Limb (tissue), 2 donors: ENCODE data around the gene C12orf42.

ENCODE experiments used
- DNase-seq, 2 donors: peaks; one replicate each; pipeline ENCODE4 v3.0.0-alpha.2; 2016; ENCODE audit errors: extremely low spot score in 2 of 2

C12orf42 gene

DNA sequence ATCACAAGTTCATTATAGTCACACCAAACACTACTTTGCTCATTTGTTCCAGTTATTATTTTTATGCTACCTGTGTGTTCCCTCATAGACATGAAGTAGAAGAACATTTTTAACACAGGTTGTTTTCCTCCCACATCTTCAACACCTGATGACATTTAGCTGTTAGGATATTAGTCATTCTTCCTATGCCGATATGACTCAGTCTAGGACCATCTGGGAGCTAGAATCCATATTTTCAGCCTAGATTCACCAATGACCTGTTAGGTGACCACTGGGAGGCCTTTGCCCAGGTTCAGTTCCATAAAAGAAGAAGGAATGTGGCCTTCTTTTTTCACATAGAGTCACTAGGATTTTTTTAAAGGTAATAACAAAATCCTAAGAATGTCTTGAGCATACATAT, 222.8 kb downstream of the C12orf42 start:
- DNase-seq: no peak

GRCh38 chr12:103269946-103270345, 225.8 kb downstream of the C12orf42 start:
- DNase-seq: peak in 1 of 2 donors; percentile 6

- no peak for DNase-seq
Measured at GRCh38 chr12:103268831-103269514, 226.8 kb downstream of the C12orf42 start.

GRCh38 chr12:103257763-103258162, 238.0 kb downstream of the C12orf42 start:
- DNase-seq: no peak
